ENCODE measurements around the gene SPATA19.
A peak's percentile ranks its signal among the peaks of the same experiment; 100 is the strongest.

DNA sequence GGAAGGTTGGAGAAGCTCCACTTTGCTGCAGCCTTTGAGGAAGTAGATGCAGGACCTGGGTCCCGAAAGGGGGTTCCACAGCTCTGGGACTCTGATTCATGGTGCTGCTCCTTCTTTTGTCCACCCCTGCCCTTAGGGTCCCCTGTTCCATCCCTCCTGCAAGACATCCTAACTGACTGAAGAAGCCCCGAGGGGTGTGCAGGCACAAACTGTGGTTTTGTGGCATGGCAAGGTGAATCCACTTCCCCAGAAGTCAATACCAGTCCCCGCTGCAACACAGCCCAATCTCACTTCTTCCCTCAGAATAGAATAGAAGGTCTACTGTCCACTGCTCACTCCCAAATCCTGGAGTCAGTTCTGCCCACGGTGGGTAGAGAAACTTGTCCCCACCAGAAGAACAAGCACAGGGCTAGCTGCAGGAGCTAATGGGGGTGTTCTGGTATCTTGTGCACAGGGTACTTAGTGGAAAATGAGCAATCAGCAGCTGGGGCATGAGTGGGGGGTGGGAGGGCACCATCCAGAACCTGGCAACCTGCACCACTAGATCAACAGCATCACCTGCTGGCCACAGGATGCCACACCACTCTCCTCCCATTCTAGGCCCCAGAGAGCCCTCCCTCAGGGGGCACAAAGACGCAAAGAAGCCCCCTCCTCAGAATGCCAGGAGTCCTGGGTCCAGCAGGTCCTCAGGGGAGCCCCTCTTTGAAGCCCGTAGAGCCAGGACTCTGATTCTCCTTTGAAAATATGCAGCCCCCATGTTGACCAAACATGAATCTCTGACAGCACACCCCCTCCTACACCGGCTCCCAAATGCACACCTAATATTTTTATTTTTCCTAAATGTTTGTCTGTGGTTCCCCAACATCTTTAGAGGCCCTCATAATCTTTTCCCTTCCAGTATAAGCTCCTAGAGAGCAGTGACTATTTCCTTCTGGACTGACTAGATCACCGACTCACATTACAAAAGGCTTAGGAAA, 14.1 kb downstream of the SPATA19 start:
- TF ChIP-seq CTCF (IDR thresholded peaks at IDR 0.05; ENCODE audit: low read depth, low read length), result peak; percentile 45
- TF ChIP-seq POLR2A (IDR thresholded peaks at IDR 0.05; ENCODE audit: extremely low read depth, insufficient read length), result no peak

Measured in NB4 (cell line).